Neural progenitor cell (in vitro differentiated cells): ENCODE measurements around the gene FBN3. TPM values are rescaled to one million over a fixed set of nuclear protein-coding genes. Genes with fewer than 3 reads are reported as not detected.

ENCODE experiments used
- DNase-seq: peaks from one replicate; pipeline ENCODE4 v3.0.0-alpha.2; 2016; ENCODE audit warnings: low spot score
- H2AFZ ChIP-seq: fragments of 200-600 bp; sonication (generic); replicated peaks from 2 replicates; pipeline ENCODE4 v1.6.1; 2016; ENCODE audit warnings: antibody characterized with exemption
- H3F3A ChIP-seq: fragments of 200-600 bp; sonication (generic); 2 replicates; pipeline ENCODE4 v1.6.1; 2016; ENCODE audit warnings: antibody characterized with exemption, low read depth
- H3K27ac ChIP-seq: fragments of 200-600 bp; sonication (generic); 2 replicates; pipeline ENCODE4 v1.5.1; 2016; ENCODE audit warnings: mild to moderate bottlenecking
- H3K27me3 ChIP-seq: fragments of 200-600 bp; sonication (generic); 2 replicates; pipeline ENCODE4 v1.6.1; 2016; ENCODE audit warnings: mild to moderate bottlenecking, moderate library complexity
- H3K36me3 ChIP-seq: fragments of 200-600 bp; sonication (generic); 2 replicates; pipeline ENCODE4 v1.5.1; 2016
- H3K4me1 ChIP-seq: fragments of 200-600 bp; sonication (generic); 2 replicates; pipeline ENCODE4 v1.6.1; 2016; ENCODE audit warnings: mixed run types
- H3K4me2 ChIP-seq: fragments of 200-600 bp; sonication (generic); 2 replicates; pipeline ENCODE4 v1.6.1; 2016
- H3K4me3 ChIP-seq: fragments of 200-600 bp; sonication (generic); 2 replicates; pipeline ENCODE4 v1.5.1; 2016
- H3K79me2 ChIP-seq: fragments of 200-600 bp; sonication (generic); 2 replicates; pipeline ENCODE4 v1.6.1; 2016; ENCODE audit warnings: low read depth
- H3K9ac ChIP-seq: fragments of 200-600 bp; sonication (generic); 2 replicates; pipeline ENCODE4 v1.6.1; 2016
- H3K9me3 ChIP-seq: fragments of 200-600 bp; sonication (generic); 2 replicates; pipeline ENCODE4 v1.5.1; 2016; ENCODE audit warnings: low read depth
- H4K20me1 ChIP-seq: fragments of 200-600 bp; sonication (generic); 2 replicates; pipeline ENCODE4 v1.6.1; 2016; ENCODE audit warnings: low read depth
- H3K27ac Mint-ChIP-seq: 3 replicates; pipeline ENCODE4 v1.8.0; 2021; ENCODE audit warnings: mixed read lengths
- H3K27me3 Mint-ChIP-seq: 2 replicates; pipeline ENCODE4 v1.8.0; 2022; ENCODE audit warnings: low read depth, mild to moderate bottlenecking, inconsistent platforms, moderate library complexity, mixed read lengths; ENCODE audit not compliant: insufficient read depth
- H3K36me3 Mint-ChIP-seq: 3 replicates; pipeline ENCODE4 v1.8.0; 2021; ENCODE audit warnings: mixed read lengths
- H3K4me1 Mint-ChIP-seq: 3 replicates; pipeline ENCODE4 v1.8.0; 2021; ENCODE audit warnings: mixed read lengths
- H3K4me3 Mint-ChIP-seq: 3 replicates; pipeline ENCODE4 v1.8.0; 2021; ENCODE audit warnings: mild to moderate bottlenecking, moderate library complexity, mixed read lengths
- H3K9me3 Mint-ChIP-seq: 3 replicates; pipeline ENCODE4 v1.8.0; 2020; ENCODE audit warnings: mixed read lengths
- CTCF ChIP-seq: fragments of 200-600 bp; sonication (generic); IDR thresholded peaks from 2 replicates; pipeline ENCODE4 v1.5.1; 2017; ENCODE audit warnings: antibody characterized with exemption, mild to moderate bottlenecking
- EZH2 ChIP-seq: fragments of 200-600 bp; sonication (generic); IDR thresholded peaks from 2 replicates; pipeline ENCODE4 v1.6.1; 2017; ENCODE audit warnings: antibody characterized with exemption, mild to moderate bottlenecking, moderate library complexity
- EZH2phosphoT487 ChIP-seq: fragments of 200-600 bp; sonication (generic); IDR thresholded peaks from 2 replicates; pipeline ENCODE4 v1.6.1; 2017; ENCODE audit warnings: antibody characterized with exemption
- total RNA-seq: library from RNA; depleted of rRNA; stranded (reverse); fragments of >200 nt; gene quantifications from 2 replicates; pipeline ENCODE4 v1.2.3, GENCODE V29; 2015; ENCODE audit warnings: low replicate concordance

Gene FBN3
- total RNA-seq = 23.0 and 33.0 TPM in 2 replicates

DNA sequence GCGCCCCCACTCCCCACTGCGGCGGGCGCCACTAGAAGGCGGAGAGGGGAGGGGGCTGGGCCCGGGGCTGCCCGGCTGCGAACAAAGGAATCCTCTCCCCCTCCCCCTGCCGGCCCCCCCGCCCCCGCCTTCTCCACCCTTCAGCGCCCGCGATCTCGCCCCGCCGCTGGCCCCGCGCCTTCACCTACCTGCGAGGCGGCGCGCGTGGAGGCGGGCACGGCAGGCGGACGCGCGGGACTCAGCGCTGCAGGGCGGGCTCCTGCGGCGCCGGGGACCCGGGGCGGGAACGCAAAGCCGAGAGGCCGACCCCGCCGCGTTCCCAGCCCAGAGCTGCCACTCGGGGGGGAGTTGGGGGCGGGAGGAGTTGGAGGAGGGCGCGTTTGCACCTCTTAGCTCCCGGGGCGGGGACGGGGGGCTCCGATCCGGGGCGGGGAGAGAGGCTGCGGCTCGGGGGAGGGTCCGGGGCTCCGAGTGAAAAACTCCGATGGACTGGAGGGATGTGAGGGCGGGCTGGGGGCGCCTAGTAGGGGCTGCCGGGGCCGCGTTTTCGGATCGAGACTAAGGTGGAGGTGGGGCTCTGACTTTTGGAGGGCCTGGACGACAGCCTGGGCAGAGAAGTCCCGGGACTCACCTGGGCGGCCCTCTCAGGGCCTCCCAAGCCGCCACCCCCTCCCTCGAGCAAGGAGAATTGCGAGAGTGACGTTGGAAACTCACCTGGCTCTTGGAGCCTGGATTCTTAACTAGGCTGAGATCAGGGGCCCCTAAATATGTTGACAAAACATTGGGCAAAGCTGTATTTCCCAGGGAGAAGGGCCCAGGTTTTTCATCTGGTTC, at the start of gene FBN3:
Gene FBN3, minus strand, starts transcription at position 332 of the 834 bp plus-strand sequence. CDS start 2,112 bp downstream, outside the sequence.
- H3K9me3 ChIP-seq = no peaks in the 10 kb centered on the region
- peak within 1 kb of the TSS; percentile 80 for H2AFZ ChIP-seq
- H3K4me3 ChIP-seq = peak within 1 kb of the TSS; percentile 90
- peak within 1 kb of the TSS; percentile 87 for H3K4me3 Mint-ChIP-seq
- TF ChIP-seq CTCF = no peak
- TF ChIP-seq EZH2phosphoT487 = no peak
- no peak for TF ChIP-seq EZH2
- no peaks in the 10 kb centered on the region for H3K36me3 ChIP-seq
- peaks cover 18% of the 10 kb centered on the region for H3F3A ChIP-seq
- H3K4me1 ChIP-seq = peaks cover 13% of the 10 kb centered on the region
- peak within 1 kb of the TSS; percentile 29 for H3K27ac Mint-ChIP-seq
- peak within 1 kb of the TSS; percentile 89 for H3K4me2 ChIP-seq
- H3K27me3 Mint-ChIP-seq = peaks cover 13% of the 10 kb centered on the region
- no peaks in the 10 kb centered on the region for H3K36me3 Mint-ChIP-seq
- H3K4me1 Mint-ChIP-seq = peaks cover 16% of the 10 kb centered on the region
- H3K27ac ChIP-seq = peak within 1 kb of the TSS; percentile 80
- DNase-seq = peak; percentile 83
- no peaks in the 10 kb centered on the region for H3K27me3 ChIP-seq
- peak within 1 kb of the TSS; percentile 32 for H3K9ac ChIP-seq
- H4K20me1 ChIP-seq = peaks cover 2% of the 10 kb centered on the region
- H3K79me2 ChIP-seq = peaks cover 15% of the 10 kb centered on the region
- H3K9me3 Mint-ChIP-seq = no peaks in the 10 kb centered on the region

DNA sequence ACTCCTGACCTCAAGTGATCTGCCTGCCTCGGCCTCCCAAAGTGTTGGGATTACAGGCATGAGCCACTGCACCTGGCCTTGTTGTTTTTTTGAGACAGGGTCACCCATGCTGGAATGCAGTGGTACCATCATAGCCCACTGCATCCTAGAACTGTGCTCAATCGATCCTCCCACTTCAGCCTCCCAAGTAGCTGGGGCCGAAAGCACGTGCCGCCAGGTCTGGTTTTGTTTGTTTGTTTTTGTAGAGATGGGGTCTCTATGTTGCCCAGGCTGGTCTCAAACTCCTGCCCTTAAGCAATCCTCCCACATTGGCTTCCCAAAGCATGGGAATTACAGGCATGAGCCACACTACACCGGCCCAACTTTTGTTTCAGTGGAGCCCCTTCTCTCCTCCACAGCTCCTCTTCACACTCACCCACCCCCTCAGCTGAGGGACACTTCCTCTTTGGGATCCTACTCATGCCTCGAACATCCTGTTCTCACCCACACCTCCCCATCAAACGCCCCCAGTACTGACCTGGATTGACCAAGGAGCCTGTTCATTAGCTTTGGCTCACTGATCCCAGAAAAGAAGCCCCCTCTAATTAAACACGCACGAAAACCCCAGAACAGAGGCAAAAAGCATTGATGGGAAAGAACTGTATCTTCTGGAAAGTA, 47.0 kb upstream of the FBN3 start:
- no peaks in the 10 kb centered on the region for H3K9me3 ChIP-seq
- no peak overlapping the region for H3K27ac ChIP-seq
- no peaks in the 10 kb centered on the region for H3K36me3 ChIP-seq
- peaks cover 20% of the 10 kb centered on the region for H3F3A ChIP-seq
- H3K4me1 Mint-ChIP-seq = peaks cover 31% of the 10 kb centered on the region
- peaks cover 9% of the 10 kb centered on the region for H3K27me3 Mint-ChIP-seq
- peak overlapping the region; percentile 59 for H3K27ac Mint-ChIP-seq
- DNase-seq = peak; percentile 28
- H3K4me1 ChIP-seq = peaks cover 25% of the 10 kb centered on the region
- TF ChIP-seq EZH2phosphoT487 (no peak), CTCF (no peak), EZH2 (no peak)
- no peak overlapping the region for H3K4me3 Mint-ChIP-seq
- H3K4me2 ChIP-seq = peak overlapping the region; percentile 31
- H3K36me3 Mint-ChIP-seq = no peaks in the 10 kb centered on the region
- H3K79me2 ChIP-seq = no peaks in the 10 kb centered on the region
- no peak overlapping the region for H3K9ac ChIP-seq
- no peaks in the 10 kb centered on the region for H3K27me3 ChIP-seq
- H3K4me3 ChIP-seq = no peak overlapping the region
- peak overlapping the region; percentile 72 for H2AFZ ChIP-seq
- no peaks in the 10 kb centered on the region for H3K9me3 Mint-ChIP-seq
- no peaks in the 10 kb centered on the region for H4K20me1 ChIP-seq

DNA sequence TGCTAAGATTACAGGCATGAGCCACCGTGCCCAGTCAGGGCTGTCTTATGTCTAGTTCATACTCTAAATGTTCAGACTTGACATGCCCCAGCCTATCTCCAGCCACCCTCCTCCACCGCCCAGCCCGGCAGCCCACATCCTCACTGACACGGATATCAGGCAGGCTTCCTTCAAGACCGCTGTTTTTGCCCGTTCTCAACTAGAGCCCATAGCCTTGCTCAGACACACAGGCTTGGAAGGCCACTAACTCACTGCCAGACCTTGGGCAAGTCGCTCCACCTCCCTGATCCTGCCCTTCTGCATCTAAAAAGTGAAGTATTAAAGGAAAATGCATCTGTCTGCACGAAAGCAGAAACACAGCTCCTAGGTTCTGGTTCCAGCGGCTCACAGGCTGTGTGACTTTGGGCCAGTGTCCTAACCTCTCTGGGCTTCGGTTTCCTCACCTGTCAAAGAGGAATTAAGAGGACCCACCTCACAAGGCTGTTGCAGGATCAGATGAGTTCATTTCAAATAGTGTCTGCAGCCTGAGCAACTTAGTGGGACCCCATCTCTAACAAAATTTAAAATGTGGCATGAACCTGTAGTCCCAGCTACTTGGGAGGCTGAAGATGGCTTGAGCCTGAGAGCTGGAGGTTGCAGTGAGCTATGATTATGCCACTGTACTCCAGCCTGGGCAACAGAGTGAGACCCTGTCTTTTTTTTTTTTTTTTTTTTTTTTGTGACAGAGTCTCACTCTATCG, 45.3 kb upstream of the FBN3 start:
- TF ChIP-seq EZH2phosphoT487 = no peak
- no peak for TF ChIP-seq EZH2
- TF ChIP-seq CTCF = no peak
- Histone ChIP-seq H3K79me2 (no peaks in the 10 kb centered on the region), H3K36me3 (no peaks in the 10 kb centered on the region), H3K4me2 (no peak overlapping the region), H3F3A (peaks cover 20% of the 10 kb centered on the region), H3K27ac (no peak overlapping the region), H2AFZ (no peak overlapping the region), H3K4me3 (no peak overlapping the region), H3K9ac (no peak overlapping the region), H3K27me3 (no peaks in the 10 kb centered on the region), H4K20me1 (no peaks in the 10 kb centered on the region), H3K9me3 (no peaks in the 10 kb centered on the region), H3K4me1 (peaks cover 25% of the 10 kb centered on the region)
- Mint-ChIP-seq H3K4me3 (no peak overlapping the region), H3K27ac (peak overlapping the region; percentile 59), H3K36me3 (no peaks in the 10 kb centered on the region), H3K9me3 (no peaks in the 10 kb centered on the region), H3K27me3 (peaks cover 6% of the 10 kb centered on the region), H3K4me1 (peaks cover 31% of the 10 kb centered on the region)
- no peak for DNase-seq
